Measurements from ENCODE around the gene NUDCD3. TPM values are rescaled to one million over a fixed set of nuclear protein-coding genes. Genes with fewer than 3 reads are reported as not detected.

NUDCD3 gene
- total RNA-seq = 91.0 TPM
- long read RNA-seq, full-length matches to known transcripts = 85 of 114 reads
- long read RNA-seq, partial matches to known transcripts = 10 of 114 reads
- long read RNA-seq, other reads (novel, unspliced or antisense) = 19 of 114 reads

- Histone ChIP-seq H3K36me3 (no peaks in the 10 kb centered on the region), H3K27me3 (peaks cover 11% of the 10 kb centered on the region), H3K4me1 (peaks cover 41% of the 10 kb centered on the region), H3K9me3 (no peaks in the 10 kb centered on the region), H3K27ac (peak within 1 kb of the TSS; percentile 99), H3K4me3 (peak within 1 kb of the TSS; percentile 84)
- peak; percentile 26 for TF ChIP-seq CTCF (IDR thresholded peaks at IDR 0.05)
- peak; percentile 93 for DNase-seq
- ATAC-seq = peak; percentile 97
- intact Hi-C loops (cut with DNase I) = no loop called here
These were observed at the start of gene NUDCD3 for GRCh38 chr7:44490351-44491200. Gene NUDCD3, minus strand, starts transcription at chr7:44490658. Its CDS starts 58 bp downstream, at chr7:44490600.

- Histone ChIP-seq H3K4me3 (no peak overlapping the region), H3K27ac (no peak overlapping the region), H3K27me3 (no peaks in the 10 kb centered on the region), H3K36me3 (no peaks in the 10 kb centered on the region), H3K9me3 (no peaks in the 10 kb centered on the region), H3K4me1 (no peaks in the 10 kb centered on the region)
- intact Hi-C loops (cut with DNase I) = no loop called here
- no peak for DNase-seq
- TF ChIP-seq CTCF (IDR thresholded peaks at IDR 0.05) = no peak
- no peak for ATAC-seq
These were observed 49.4 kb upstream of the NUDCD3 start for GRCh38 chr7:44539669-44540506.

GRCh38 chr7:44538798-44539668 is 48.6 kb upstream of the NUDCD3 start:
- no peaks in the 10 kb centered on the region for H3K36me3 ChIP-seq
- H3K27ac ChIP-seq = no peak overlapping the region
- no peak overlapping the region for H3K4me3 ChIP-seq
- intact Hi-C loops (cut with DNase I) = no loop called here
- no peak for DNase-seq
- no peaks in the 10 kb centered on the region for H3K27me3 ChIP-seq
- H3K9me3 ChIP-seq = no peaks in the 10 kb centered on the region
- no peak for ATAC-seq
- TF ChIP-seq CTCF (IDR thresholded peaks at IDR 0.05) = no peak
- H3K4me1 ChIP-seq = no peaks in the 10 kb centered on the region

GRCh38 chr7:44538093-44538797 is 47.8 kb upstream of the NUDCD3 start:
- no peaks in the 10 kb centered on the region for H3K36me3 ChIP-seq
- ATAC-seq = no peak
- intact Hi-C loops (cut with DNase I) = no loop called here

More at GRCh38 chr7:44538093-44538797, 47.8 kb upstream of the NUDCD3 start:
- H3K4me3 ChIP-seq = no peak overlapping the region
- no peaks in the 10 kb centered on the region for H3K4me1 ChIP-seq
- no peak for DNase-seq
- TF ChIP-seq CTCF (IDR thresholded peaks at IDR 0.05) = no peak
- H3K27me3 ChIP-seq = no peaks in the 10 kb centered on the region
- no peaks in the 10 kb centered on the region for H3K9me3 ChIP-seq
- no peak overlapping the region for H3K27ac ChIP-seq
